ENCODE data around the gene IL23R.

IL23R gene

DNA sequence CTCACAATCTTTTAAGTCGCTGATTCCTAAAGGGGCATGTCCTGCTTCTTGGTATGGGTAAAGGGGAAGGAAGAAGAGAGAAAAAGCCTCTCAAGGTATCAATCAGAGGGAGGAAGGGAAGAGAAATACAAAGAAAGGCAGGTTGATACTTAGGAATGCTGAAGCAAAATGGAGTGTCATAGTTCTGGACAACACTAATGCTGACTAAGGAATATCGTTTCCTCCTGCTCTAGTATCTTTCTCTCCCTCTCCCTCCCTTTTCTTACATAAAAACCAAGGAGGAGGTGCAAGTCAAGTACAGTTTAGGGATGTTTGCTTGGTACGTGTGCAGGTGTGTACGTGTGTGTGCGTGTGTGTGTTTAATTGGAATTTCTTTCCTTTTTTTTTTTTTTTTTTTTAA, 96.5 kb downstream of the IL23R start:
- no peaks in the 10 kb centered on the region for H3K4me1 ChIP-seq (ENCODE audit: insufficient read depth, insufficient read length)
- no peak for DNase-seq (ENCODE audit: low read depth, low spot score)
- no peaks in the 10 kb centered on the region for H3K27me3 ChIP-seq (ENCODE audit: insufficient read depth, insufficient read length)
- no peaks in the 10 kb centered on the region for H3K9me3 ChIP-seq (ENCODE audit: insufficient read depth, low read length)
- no peak overlapping the region for H3K9ac ChIP-seq (ENCODE audit: insufficient read length, low read depth)
- H3K4me3 ChIP-seq (ENCODE audit: insufficient read length, low read depth) = no peak overlapping the region
- H3K36me3 ChIP-seq (ENCODE audit: insufficient read depth, insufficient read length, low read length) = no peaks in the 10 kb centered on the region
- no peak for TF ChIP-seq SUZ12 (IDR thresholded peaks at IDR 0.05; ENCODE audit: extremely low read depth, insufficient read depth, insufficient read length)

DNA sequence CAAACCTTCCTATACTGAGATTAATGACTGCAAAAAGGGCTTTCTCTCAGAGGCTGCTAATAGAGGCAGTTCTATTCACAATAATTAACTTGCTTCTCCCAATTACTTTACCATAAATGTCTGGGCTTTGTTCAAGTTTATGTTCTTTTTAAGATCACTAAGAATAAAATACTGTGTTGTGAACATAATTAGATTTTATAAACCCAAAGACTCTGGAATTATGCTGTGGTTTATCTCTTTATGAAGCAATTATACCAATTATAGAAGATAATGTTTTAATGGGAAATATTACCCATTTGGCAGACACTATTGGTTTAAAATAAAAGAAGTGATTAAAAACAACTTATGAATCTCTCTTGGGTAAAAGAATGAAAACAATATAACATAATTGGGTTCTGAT, 97.9 kb downstream of the IL23R start:
- no peak for DNase-seq (ENCODE audit: low read depth, low spot score)
- H3K9ac ChIP-seq (ENCODE audit: insufficient read length, low read depth) = no peak overlapping the region
- no peak overlapping the region for H3K4me3 ChIP-seq (ENCODE audit: insufficient read length, low read depth)
- no peaks in the 10 kb centered on the region for H3K9me3 ChIP-seq (ENCODE audit: insufficient read depth, low read length)
- no peaks in the 10 kb centered on the region for H3K4me1 ChIP-seq (ENCODE audit: insufficient read depth, insufficient read length)
- H3K27me3 ChIP-seq (ENCODE audit: insufficient read depth, insufficient read length) = no peaks in the 10 kb centered on the region
- TF ChIP-seq SUZ12 (IDR thresholded peaks at IDR 0.05; ENCODE audit: extremely low read depth, insufficient read depth, insufficient read length) = no peak
- TF ChIP-seq ZNF274 (IDR thresholded peaks at IDR 0.05; ENCODE audit: low read depth, low read length) = no peak
- TF ChIP-seq YY1 (IDR thresholded peaks at IDR 0.05; ENCODE audit: insufficient read depth, insufficient read length) = no peak
- H3K36me3 ChIP-seq (ENCODE audit: insufficient read depth, insufficient read length, low read length) = no peaks in the 10 kb centered on the region

DNA sequence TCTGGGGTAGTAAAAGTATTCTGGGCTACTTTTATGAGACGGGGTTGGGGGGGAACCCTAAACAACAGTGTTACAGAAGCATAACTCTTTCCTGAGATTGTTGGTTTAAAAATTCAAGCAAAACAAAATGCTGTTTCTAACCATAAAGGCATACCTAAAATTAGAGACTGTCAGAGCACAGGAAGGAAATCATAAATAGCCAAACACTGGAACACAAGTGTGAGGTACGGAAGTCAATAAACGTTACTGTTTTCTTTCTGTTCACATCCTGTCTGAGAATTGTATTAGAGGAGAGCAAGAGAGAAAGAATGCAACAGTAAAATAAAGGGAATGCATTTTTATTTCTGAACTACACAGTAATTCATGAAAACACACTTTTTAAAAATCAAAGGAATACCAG, 98.6 kb downstream of the IL23R start:
- H3K9ac ChIP-seq (ENCODE audit: insufficient read length, low read depth) = no peak overlapping the region

DNA sequence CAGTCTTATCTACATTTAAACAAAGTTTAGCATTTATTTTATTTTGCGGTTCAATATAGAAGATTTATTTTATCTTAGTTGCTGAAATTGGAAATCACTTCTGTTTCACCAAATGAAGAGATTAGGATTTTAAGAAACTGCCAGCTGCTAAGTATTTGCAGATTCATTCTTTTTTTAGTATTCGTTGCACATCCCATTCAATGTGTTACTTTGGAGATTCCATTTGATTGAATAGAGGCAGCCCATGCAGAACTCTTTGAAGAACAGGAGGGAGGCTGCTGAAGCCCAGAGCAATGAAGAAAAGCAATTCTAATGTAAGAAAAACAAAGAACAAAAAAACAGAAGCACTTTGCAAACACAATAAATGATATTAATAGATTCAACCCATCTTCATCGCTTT, 102.8 kb downstream of the IL23R start:
- no peak overlapping the region for H3K4me3 ChIP-seq (ENCODE audit: insufficient read length, low read depth)
- H3K9me3 ChIP-seq (ENCODE audit: insufficient read depth, low read length) = peaks cover 16% of the 10 kb centered on the region; the same call in 1 of the 2 replicates
- H3K9ac ChIP-seq (ENCODE audit: insufficient read length, low read depth) = no peak overlapping the region
- TF ChIP-seq YY1 (IDR thresholded peaks at IDR 0.05; ENCODE audit: insufficient read depth, insufficient read length) (no peak), SUZ12 (IDR thresholded peaks at IDR 0.05; ENCODE audit: extremely low read depth, insufficient read depth, insufficient read length) (no peak), ZNF274 (IDR thresholded peaks at IDR 0.05; ENCODE audit: low read depth, low read length) (no peak)
- H3K36me3 ChIP-seq (ENCODE audit: insufficient read depth, insufficient read length, low read length) = no peaks in the 10 kb centered on the region
- no peaks in the 10 kb centered on the region for H3K4me1 ChIP-seq (ENCODE audit: insufficient read depth, insufficient read length)
- no peak for DNase-seq (ENCODE audit: low read depth, low spot score)
- H3K27me3 ChIP-seq (ENCODE audit: insufficient read depth, insufficient read length) = no peaks in the 10 kb centered on the region

More for the DNA sequence above, 98.6 kb downstream of the IL23R start:
- no peak for DNase-seq (ENCODE audit: low read depth, low spot score)
- no peaks in the 10 kb centered on the region for H3K27me3 ChIP-seq (ENCODE audit: insufficient read depth, insufficient read length)
- no peak overlapping the region for H3K4me3 ChIP-seq (ENCODE audit: insufficient read length, low read depth)
- no peaks in the 10 kb centered on the region for H3K9me3 ChIP-seq (ENCODE audit: insufficient read depth, low read length)
- H3K4me1 ChIP-seq (ENCODE audit: insufficient read depth, insufficient read length) = no peaks in the 10 kb centered on the region
- H3K36me3 ChIP-seq (ENCODE audit: insufficient read depth, insufficient read length, low read length) = no peaks in the 10 kb centered on the region
- TF ChIP-seq ZNF274 (IDR thresholded peaks at IDR 0.05; ENCODE audit: low read depth, low read length) (no peak), YY1 (IDR thresholded peaks at IDR 0.05; ENCODE audit: insufficient read depth, insufficient read length) (no peak), SUZ12 (IDR thresholded peaks at IDR 0.05; ENCODE audit: extremely low read depth, insufficient read depth, insufficient read length) (no peak)

DNA sequence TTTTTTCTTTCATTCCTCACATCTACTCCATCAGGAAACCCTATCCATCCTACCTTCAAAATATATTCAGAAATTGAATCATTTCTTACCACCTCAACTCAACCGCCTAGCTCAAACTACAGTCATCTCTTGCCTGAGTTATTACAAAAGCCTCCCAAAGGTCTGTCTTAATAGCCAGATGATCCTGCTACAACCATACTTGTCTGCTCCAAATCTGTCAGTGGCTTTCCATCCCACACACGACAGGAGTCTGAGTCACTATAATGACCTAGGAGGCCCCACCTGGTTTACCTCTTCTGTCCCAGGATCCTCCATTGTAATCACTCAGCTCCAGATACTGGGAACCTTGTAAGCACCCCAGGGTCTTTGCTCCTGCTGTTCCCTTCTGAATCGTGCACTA, 104.3 kb downstream of the IL23R start:
- Histone ChIP-seq H3K36me3 (ENCODE audit: insufficient read depth, insufficient read length, low read length) (no peaks in the 10 kb centered on the region), H3K27me3 (ENCODE audit: insufficient read depth, insufficient read length) (no peaks in the 10 kb centered on the region), H3K4me3 (ENCODE audit: insufficient read length, low read depth) (no peak overlapping the region), H3K4me1 (ENCODE audit: insufficient read depth, insufficient read length) (no peaks in the 10 kb centered on the region), H3K9ac (ENCODE audit: insufficient read length, low read depth) (no peak overlapping the region), H3K9me3 (ENCODE audit: insufficient read depth, low read length) (peaks cover 16% of the 10 kb centered on the region; the same call in 1 of the 2 replicates)
- no peak for DNase-seq (ENCODE audit: low read depth, low spot score)
- TF ChIP-seq YY1 (IDR thresholded peaks at IDR 0.05; ENCODE audit: insufficient read depth, insufficient read length) (no peak), SUZ12 (IDR thresholded peaks at IDR 0.05; ENCODE audit: extremely low read depth, insufficient read depth, insufficient read length) (no peak), ZNF274 (IDR thresholded peaks at IDR 0.05; ENCODE audit: low read depth, low read length) (no peak)

DNA sequence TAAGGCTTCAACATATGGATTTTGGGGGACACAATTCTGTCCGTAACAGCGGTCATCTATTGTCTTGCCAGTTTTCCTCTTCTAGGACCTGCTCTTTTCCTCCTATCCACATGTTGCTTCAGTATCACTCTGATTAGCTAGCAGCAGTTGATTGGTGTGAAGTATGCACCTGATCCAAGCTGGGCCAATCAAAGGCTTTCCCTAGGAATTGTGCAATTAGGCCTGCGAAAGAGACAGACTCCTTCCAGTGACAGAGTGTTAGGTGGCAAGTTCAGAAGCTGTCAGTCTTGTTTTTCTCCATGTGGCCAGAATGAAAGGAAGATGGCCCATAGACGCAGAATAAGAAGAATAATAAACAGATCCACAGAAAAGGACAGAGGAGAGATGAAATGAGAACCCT, 107.3 kb downstream of the IL23R start:
- Histone ChIP-seq H3K9ac (ENCODE audit: insufficient read length, low read depth) (no peak overlapping the region), H3K27me3 (ENCODE audit: insufficient read depth, insufficient read length) (no peaks in the 10 kb centered on the region), H3K4me3 (ENCODE audit: insufficient read length, low read depth) (no peak overlapping the region), H3K9me3 (ENCODE audit: insufficient read depth, low read length) (peaks cover 16% of the 10 kb centered on the region; the same call in 1 of the 2 replicates), H3K4me1 (ENCODE audit: insufficient read depth, insufficient read length) (no peaks in the 10 kb centered on the region), H3K36me3 (ENCODE audit: insufficient read depth, insufficient read length, low read length) (no peaks in the 10 kb centered on the region)
- no peak for TF ChIP-seq SUZ12 (IDR thresholded peaks at IDR 0.05; ENCODE audit: extremely low read depth, insufficient read depth, insufficient read length)
- no peak for TF ChIP-seq ZNF274 (IDR thresholded peaks at IDR 0.05; ENCODE audit: low read depth, low read length)
- TF ChIP-seq YY1 (IDR thresholded peaks at IDR 0.05; ENCODE audit: insufficient read depth, insufficient read length) = no peak
- DNase-seq (ENCODE audit: low read depth, low spot score) = no peak

DNA sequence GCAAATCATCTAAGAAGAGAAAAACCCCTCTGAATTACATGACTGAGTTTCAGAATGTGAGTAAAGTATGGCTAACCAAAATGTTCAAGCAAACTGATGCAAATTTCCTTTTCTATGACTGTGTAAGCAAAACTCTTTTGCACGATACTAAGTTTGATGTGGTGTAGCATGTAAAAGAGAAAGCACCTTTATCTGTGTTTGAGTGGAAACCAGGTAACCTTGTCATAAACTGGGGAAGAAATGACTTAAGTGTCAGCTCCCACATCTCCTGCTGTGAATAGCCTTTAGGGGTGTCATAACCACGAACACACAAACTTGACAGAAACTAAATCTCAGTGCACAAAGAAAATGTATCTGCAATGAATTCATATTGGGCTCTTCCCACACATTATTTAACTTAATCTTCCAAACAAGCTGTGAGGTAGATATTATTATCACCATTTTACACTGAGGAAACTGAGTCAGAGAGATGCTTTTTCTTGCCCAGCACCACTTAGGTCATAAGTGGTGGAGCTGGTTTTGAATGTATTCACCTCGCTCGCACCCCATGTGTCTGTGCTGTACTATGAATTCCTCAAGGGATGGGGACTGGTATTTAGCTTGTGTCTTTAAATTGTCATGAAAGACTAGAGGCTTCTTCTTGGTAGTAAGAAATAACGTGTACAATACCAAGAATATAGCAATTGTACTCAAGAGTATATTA, 108.5 kb downstream of the IL23R start:
- DNase-seq (ENCODE audit: low read depth, low spot score) = no peak

More for the DNA sequence above, 108.5 kb downstream of the IL23R start:
- Histone ChIP-seq H3K4me3 (ENCODE audit: insufficient read length, low read depth) (no peak overlapping the region), H3K9me3 (ENCODE audit: insufficient read depth, low read length) (peaks cover 16% of the 10 kb centered on the region; the same call in 1 of the 2 replicates), H3K36me3 (ENCODE audit: insufficient read depth, insufficient read length, low read length) (no peaks in the 10 kb centered on the region), H3K27me3 (ENCODE audit: insufficient read depth, insufficient read length) (no peaks in the 10 kb centered on the region), H3K9ac (ENCODE audit: insufficient read length, low read depth) (no peak overlapping the region), H3K4me1 (ENCODE audit: insufficient read depth, insufficient read length) (no peaks in the 10 kb centered on the region)
- TF ChIP-seq SUZ12 (IDR thresholded peaks at IDR 0.05; ENCODE audit: extremely low read depth, insufficient read depth, insufficient read length) = no peak
- TF ChIP-seq ZNF274 (IDR thresholded peaks at IDR 0.05; ENCODE audit: low read depth, low read length) = no peak
- no peak for TF ChIP-seq YY1 (IDR thresholded peaks at IDR 0.05; ENCODE audit: insufficient read depth, insufficient read length)

Measured in NT2/D1 (cell line).